Measurements from ENCODE around the gene CDYL. TPM values are rescaled to one million over a fixed set of nuclear protein-coding genes. Genes with fewer than 3 reads are reported as not detected.

The CDYL gene
- polyA plus RNA-seq, 1 of the 3 experiments (the other 2 are of a cell fraction) = 13.3 TPM

GRCh38 chr6:4970739-4971395 is 194.7 kb downstream of the CDYL start:
- Histone ChIP-seq H3F3A (replicated peaks; ENCODE audit: insufficient read depth) (no peaks in the 10 kb centered on the region), H4K20me1 (ENCODE audit: insufficient read depth) (no peaks in the 10 kb centered on the region), H2AFZ (ENCODE audit: low read depth) (no peak overlapping the region), H3K4me1 (ENCODE audit: control insufficient read depth in 1 of 2, insufficient read depth in 2 of 2, low read depth in 1 of 2, low read length in 1 of 2) (peaks cover 0 to 15% of the 10 kb centered on the region in 2 experiments; a peak in 1 of 4 replicates), H3K9me2 (no peaks in the 10 kb centered on the region), H3K36me3 (replicated peaks in 1 of 2; ENCODE audit: control insufficient read depth in 1 of 2, insufficient read depth in 2 of 2, low read length in 1 of 2) (no peaks in the 10 kb centered on the region), H3K9ac (no peak overlapping the region), H3K27me3 (ENCODE audit: insufficient read depth) (no peaks in the 10 kb centered on the region), H3K9me3 (no peaks in the 10 kb centered on the region), H3K4me3 (ENCODE audit: low read depth in 2 of 2, low read length in 1 of 2) (no peak overlapping the region), H3K4me2 (no peak overlapping the region), H3K27ac (ENCODE audit: low read depth in 2 of 2, low read length in 1 of 2) (no peak overlapping the region), H3K79me2 (ENCODE audit: insufficient read depth) (no peaks in the 10 kb centered on the region)
- ChIA-PET POLR2A (no interaction called here), CTCF (no interaction called here)
- WGBS (ENCODE audit: low lambda C conversion rate) = 52% methylated on average over 9 of the region's 9 CpGs
- DNase-seq = no peak
- TF ChIP-seq RFX5 (IDR thresholded peaks at IDR 0.05; ENCODE audit: low read length) (no peak), MAX (IDR thresholded peaks at IDR 0.05; ENCODE audit: low read depth) (no peak), SMC3 (IDR thresholded peaks at IDR 0.05; ENCODE audit: low read depth, low read length) (no peak), TAF1 (IDR thresholded peaks at IDR 0.05; ENCODE audit: borderline replicate concordance, low read depth, low read length) (no peak), RXRA (IDR thresholded peaks at IDR 0.05; ENCODE audit: borderline replicate concordance, low read depth) (no peak), IRF3 (IDR thresholded peaks at IDR 0.05; ENCODE audit: low read depth, low read length) (no peak), RAD21 (IDR thresholded peaks at IDR 0.05; ENCODE audit: low read length) (no peak), TEAD4 (IDR thresholded peaks at IDR 0.05; ENCODE audit: borderline replicate concordance, insufficient read depth) (no peak), ELF1 (IDR thresholded peaks at IDR 0.05) (no peak), POLR2AphosphoS5 (IDR thresholded peaks at IDR 0.05; ENCODE audit: low read depth, low read length) (no peak), FOXM1 (IDR thresholded peaks at IDR 0.05; ENCODE audit: low read depth) (no peak), USF1 (IDR thresholded peaks at IDR 0.05; ENCODE audit: borderline replicate concordance, low read depth) (no peak), NFIC (IDR thresholded peaks at IDR 0.05; ENCODE audit: borderline replicate concordance) (no peak), EP300 (IDR thresholded peaks at IDR 0.05; ENCODE audit: borderline replicate concordance in 1 of 2, low read depth in 1 of 2, low read length in 1 of 2) (no peak), EZH2phosphoT487 (IDR thresholded peaks at IDR 0.05; ENCODE audit: borderline replicate concordance, low read depth) (no peak), CHD2 (IDR thresholded peaks at IDR 0.05; ENCODE audit: low read length, partially characterized antibody) (no peak), PBX3 (IDR thresholded peaks at IDR 0.05) (no peak), RCOR1 (IDR thresholded peaks at IDR 0.05; ENCODE audit: low read length) (no peak), MXI1 (IDR thresholded peaks at IDR 0.05; ENCODE audit: low read depth, low read length) (no peak), SIN3A (IDR thresholded peaks at IDR 0.05; ENCODE audit: borderline replicate concordance, low read depth, low read length) (no peak)
